Medulla oblongata (tissue), 1 donor: ENCODE measurements around the gene CENPW.

ENCODE experiments used
- DNase-seq: peaks from one replicate; pipeline ENCODE4 v3.0.0-alpha.2; 2015; ENCODE audit errors: extremely low spot score

The CENPW gene

DNA sequence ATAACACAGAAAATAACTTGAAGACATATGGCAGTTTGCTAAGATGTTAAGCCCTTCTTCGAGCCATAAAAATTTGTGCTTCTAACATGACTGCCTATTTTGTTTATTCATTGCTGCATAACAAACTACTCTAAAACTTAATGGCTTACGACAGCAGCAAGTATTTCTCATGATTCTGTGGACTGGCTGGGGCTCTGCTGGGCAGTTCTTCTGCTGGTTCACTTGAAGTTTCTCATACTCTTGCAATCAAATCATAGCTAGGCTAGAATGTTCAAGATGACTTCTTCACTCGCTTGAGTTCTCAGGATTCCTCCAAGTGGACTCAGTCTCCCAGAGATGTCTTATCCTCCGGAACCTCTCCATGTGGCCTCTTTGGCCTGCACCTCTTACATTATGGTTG is 33.4 kb downstream of the CENPW start:
- no peak for DNase-seq

DNA sequence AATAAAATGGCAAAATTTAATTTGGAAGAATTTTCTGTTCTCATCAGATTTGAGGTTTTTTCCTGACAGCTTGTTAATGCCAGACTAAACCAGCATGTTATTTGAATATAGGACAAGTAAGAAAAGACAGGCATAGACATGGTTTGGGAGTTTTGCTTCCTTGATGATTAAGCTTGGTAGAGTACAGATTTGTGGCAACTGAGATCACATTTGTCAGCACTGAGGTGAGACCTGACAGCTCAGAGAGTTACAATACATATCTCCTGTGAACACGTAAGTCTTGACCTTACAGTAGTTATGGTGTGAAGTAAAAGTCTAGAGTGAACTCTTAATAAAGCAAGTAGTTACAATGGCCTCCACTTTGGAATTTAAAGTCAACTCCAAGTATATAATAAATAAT is 34.5 kb downstream of the CENPW start:
- DNase-seq: no peak

DNA sequence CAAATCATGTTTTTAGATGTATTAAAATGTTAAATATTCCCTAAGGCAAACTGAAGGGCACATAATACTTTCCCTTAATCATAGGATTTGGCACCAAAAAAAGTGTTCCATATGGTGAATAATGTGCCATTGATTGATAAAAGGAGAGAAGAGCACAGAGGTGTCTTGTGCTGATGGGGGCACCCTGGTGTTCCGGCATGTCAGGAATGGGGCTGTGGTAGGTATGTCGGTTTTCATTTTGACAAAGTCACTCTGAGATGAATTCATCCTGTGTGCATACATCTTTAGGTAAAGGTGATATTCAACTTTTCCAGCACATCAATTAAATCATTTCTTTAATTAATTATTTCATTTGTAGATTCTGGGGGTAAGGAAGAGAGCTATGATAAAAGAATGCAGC is 36.8 kb downstream of the CENPW start:
- no peak for DNase-seq

DNA sequence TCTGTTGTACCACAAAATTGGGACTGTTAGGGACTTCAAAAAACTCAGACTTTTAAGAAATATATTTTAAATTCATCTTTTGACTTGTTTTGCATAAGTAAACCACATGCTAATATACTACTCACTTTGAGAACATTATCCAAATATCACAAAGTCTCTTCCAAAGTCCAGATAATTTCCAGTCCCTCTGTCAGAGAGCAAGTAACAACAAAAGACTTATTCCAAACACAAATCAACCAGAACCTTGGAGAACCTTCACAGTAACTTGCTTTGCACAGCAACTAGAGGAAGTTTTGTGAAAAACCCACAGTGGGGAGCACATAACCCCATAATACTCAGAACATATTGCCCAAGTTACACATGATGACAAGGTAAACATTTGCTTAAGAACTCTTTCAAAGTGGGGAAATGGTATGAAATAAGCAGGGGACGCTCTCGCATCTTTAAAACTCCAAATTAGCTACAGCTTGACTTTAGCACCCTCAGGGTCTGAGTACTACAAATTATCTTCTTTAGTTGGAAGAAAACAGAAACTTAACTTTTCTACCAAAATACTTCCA is 37.8 kb downstream of the CENPW start:
- DNase-seq: no peak

DNA sequence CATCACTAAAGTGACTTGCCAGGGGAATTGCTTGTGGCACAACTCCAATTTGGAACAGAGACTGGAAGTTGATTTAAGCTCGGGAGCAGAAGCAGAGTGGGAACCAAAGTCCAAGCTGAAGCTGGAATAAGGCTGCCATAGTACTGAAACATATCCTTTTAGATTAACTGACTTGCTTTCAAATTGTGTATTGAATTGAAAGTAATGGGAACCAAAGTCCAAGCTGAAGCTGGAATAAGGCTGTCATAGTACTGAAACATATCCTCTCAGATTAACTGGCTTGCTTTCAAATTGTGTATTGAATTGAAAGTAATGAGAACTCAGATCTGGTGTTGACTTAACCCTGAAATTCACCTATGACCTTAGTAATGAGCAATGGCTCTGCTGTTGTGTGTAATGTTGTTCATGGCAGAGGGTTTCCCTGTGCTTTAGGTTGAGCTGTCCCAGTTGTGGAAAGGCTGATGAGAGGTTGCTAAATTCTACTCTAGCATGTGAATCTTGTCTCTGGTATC is 40.2 kb downstream of the CENPW start:
- no peak for DNase-seq

DNA sequence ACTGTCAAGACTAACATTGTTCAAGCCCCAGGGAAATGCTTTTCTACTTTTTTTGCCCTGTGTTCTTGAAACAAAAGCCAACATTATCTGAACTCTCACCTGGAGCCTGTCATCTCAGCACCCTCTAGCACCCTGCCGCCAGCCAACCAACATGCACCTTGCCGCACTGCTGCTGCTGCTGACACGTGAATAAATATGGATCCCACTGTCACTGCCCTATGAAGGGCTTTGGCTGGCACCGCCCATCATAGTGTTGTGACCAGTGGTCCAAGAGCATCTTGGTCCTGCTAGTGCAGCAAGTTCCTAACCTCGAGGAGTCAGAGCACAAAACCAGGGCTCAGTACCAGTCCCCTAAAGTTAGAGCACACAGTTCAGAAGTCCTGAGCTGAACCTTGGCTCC is 41.6 kb downstream of the CENPW start:
- DNase-seq: no peak

DNA sequence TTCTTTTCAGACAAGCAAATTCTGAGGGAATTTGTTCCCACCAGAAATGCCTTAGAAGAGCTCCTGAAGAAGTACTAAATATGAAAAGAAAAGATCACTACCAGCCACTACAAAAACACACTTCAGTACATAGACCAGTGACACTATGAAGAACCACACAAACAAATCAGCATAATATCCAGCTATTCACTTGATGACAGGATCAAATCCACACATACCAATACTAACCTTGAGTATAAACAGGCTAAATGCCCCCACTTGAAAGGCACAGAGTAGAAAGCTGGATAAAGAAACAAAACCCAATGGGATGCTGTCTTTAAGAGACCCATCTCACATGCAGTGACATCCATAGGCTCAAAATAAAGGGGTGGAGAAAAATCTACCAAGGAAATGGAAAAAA is 43.3 kb downstream of the CENPW start:
- DNase-seq: no peak

DNA sequence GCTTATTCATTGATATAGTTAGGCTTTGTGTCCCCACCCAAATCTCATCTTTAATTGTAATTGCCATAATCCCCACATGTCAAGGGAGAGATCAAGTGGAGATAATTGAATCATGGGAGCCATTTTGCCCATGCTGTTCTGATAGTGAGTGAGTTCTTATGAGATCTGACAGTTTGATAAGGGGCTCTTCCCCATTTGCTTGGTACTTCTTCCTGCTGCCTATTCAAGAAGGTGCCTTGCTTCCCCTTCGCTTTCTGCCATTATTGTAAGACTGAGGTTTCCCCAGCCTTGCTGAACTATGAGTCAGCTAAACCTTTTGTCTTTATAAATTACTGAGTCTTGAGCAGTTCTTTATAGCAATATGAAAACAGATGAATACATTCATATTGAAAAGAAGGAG is 45.6 kb downstream of the CENPW start:
- DNase-seq: no peak

DNA sequence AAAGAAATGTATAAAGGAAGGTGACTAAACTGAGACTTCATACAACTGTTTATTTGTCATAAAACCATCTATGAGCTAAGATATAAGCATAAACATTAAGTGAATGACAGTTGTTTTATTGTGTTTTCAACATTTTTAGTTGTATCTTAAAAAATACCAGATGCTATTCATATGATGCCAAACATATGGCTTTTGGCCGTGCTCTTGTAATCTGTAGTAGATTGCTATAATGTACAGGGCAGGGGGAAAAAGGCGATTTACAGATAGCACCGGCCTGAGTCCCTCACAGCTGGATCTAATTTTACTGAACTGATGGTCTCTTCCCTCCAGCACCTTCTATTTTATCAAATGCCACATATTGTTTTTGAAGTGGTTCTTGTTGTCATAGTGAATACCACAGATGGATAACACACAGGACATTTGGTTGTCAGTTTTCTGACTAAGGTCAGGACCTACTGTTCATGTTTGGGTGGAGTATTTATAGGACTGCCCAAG is 48.2 kb downstream of the CENPW start:
- DNase-seq: no peak

DNA sequence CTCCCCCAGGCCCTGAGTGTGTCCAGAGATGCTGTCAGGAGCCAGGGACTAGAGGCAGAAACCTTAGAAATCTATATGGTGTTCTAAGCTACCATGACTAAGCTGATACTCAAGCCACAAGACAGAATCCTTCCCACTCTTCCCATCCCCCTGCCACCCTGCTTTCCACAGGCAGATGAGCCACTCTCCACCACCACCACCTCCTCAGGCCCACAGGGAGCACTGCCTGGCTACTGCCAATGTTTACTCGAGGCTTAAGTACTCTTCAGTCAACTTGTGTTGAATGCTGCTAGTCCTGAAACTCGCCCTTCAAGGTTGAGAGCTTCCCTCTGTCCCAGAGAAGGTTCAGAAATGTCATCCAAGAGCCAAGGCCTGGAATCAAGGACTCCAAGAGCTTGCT is 56.2 kb downstream of the CENPW start:
- no peak for DNase-seq
